SH-SY5Y (cell line): ENCODE measurements around the gene PEX19.

Experiments
- GATA2 ChIP-seq: IDR thresholded peaks from 2 replicates; pipeline ENCODE4 v1.6.1; 2011; ENCODE audit warnings: mild to moderate bottlenecking, low read depth, low read length
- GATA3 ChIP-seq: IDR thresholded peaks from 2 replicates; pipeline ENCODE4 v1.6.1; 2011; ENCODE audit warnings: low read depth, mild to moderate bottlenecking, low read length, moderate library complexity

- no peak for TF ChIP-seq GATA3
- no peak for TF ChIP-seq GATA2
Measured at GRCh38 chr1:160277987-160278386, 6.9 kb downstream of the PEX19 start.
